NCI-H1930 (cell line): Measurements from ENCODE around the gene PAH.
"Not testable (repeated sequence)": the region's sequence is repeated elsewhere in the genome, so short reads cannot be mapped to it uniquely, and the experiment has no call there.

Experiments
- DNase-seq, 2 experiments: peaks; one replicate each; lab custom pipeline; 2025; lab: John Stamatoyannopoulos, UW

The PAH gene

GRCh38 chr12:102900389-102900788 lies 16.7 kb downstream of the PAH start:
- DNase-seq = no peak

DNA sequence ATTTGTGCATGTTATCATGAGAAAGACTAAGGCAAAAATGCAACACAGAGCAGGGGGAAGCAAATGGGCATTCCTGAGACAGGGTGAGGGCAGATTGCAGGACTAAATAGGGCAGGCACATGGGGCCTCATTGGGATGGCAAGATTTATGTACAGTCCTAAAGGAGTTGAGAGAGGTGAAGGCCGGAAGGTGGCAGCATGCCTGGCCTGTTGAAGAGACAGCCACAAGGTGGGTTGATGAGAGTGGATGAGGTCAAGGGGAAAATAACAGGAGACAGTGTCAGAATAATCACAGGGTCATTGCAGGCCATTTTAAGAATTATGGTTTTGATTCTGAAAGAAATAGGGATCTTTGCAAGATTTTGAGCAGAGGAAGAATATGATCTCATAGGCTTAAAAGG lies 21.0 kb downstream of the PAH start:
- DNase-seq = no peak

GRCh38 chr12:102891756-102892155 lies 25.3 kb downstream of the PAH start:
- DNase-seq = no peak

DNA sequence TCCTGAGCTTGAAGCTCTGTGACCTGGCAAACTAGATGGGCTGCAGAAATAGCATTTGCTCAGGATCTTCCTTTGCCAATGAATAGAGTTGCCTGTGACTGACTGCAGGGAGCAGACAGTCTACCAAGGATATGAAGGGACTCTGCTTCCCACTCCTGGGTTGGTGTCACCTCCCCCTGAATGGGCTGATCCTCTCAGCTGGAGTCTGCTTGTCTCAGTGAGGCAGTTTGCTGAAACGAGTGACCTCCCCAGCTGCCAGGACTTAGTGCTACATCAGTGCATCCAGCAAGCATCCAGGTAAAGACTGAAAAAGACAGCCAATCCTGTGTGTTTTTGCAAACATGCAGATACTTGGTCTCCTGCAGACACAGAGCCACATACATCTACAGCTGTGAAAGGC lies 28.5 kb downstream of the PAH start:
- DNase-seq = no peak

DNA sequence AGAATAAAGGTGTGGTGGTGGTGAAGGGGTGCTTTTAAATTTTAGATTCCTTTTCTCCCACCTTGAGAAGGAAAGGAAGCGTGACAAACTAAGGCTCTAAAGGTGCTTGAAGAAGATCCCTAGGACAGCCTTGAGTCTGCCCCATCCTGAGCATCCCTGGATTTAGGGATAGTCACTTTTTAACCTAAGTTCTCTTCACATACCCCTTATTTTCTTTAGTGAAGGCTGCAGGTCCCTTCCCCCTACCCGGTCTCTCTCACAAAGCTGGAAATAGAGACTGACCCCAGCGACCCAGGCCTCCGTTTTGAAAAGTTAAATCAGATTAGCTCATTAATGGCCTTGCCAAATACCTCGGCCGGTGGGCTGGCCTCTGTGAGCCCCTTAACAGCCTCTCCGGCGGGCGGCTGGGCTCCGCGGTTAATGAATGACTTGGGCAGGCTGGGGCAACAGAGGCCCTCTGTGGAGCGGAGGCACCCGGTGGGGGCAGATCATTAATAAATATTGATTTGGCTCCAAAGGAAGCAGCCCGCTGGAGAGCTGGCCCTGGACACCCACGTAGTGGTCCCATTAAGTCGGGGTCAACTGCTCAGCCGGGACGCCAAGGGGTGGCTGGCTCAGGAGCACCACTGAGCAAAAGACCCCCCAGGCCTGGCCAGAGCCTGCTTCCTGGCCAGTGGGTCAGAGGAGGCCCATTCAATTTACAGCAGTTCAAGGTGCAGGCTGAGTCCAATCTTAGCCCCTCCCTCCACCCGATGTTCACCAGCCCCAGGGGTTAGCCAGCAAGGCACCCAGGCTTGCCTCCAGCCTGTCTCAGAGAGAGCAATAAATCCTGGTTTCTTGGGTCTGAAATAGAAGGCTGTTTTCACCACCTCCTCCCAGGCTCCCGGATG lies 31.8 kb downstream of the PAH start:
- no peak for DNase-seq

DNA sequence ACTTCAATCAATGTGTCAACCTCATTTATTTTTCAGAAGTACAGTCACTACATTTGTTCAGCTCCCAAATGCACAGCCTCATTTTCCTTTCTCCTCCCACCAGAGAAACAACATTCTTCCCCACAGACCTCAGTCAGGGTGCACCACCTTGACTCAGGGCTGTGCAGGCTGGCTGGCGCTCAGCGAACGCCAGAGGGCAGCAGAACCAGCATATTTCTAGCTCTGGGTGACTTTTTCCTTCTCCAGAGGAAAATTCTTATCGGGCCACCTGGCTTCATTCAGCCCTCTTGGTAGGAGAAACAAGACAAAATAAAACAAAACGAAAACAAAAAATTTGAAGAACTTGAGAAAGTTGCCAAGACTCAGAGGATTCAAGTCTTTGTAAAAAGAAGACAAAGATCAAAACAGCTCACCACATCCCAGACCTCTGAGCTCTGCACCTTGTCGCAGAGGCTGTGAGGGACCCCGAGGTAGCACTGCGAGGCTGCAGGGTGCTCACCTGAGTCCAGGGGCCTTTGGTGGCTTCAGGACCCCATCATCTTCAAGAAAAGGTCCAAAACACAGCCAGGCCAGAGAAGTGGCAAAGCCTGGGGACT lies 33.7 kb downstream of the PAH start:
- DNase-seq = peak; percentile 30 to 60

GRCh38 chr12:102880783-102881182 lies 36.3 kb downstream of the PAH start:
- DNase-seq = no peak

DNA sequence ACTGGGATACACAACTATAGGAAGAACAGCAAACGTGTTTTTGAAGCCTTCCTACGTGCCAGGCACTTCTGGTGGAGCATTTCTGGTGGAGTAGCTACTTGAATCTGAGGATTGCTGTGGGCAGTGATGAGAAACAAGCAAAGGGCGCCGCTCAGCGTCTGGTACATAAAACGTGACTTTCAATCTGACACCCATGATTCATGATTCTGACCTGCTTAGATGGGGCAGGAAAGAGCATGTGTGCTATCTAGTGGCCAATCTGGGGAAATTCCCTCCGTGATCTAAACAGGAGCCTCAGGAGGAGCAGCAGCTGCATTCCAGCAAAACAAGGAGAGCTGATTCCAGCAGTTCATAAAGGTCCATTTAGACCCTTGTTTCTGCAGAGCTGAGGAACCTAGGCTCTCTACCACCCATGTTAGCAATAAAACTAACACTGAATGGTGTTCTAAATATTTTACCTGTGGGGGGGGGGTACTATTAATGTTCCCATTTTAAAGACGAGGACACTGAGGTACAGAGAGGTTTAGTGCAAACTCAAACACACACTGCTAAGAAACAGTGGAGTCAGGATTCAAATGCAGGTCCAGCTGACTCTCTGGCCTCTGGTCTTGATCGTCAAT lies 37.8 kb downstream of the PAH start:
- peak; percentile 54 to 70 for DNase-seq

GRCh38 chr12:102876883-102877282 lies 40.2 kb downstream of the PAH start:
- DNase-seq = no peak

DNA sequence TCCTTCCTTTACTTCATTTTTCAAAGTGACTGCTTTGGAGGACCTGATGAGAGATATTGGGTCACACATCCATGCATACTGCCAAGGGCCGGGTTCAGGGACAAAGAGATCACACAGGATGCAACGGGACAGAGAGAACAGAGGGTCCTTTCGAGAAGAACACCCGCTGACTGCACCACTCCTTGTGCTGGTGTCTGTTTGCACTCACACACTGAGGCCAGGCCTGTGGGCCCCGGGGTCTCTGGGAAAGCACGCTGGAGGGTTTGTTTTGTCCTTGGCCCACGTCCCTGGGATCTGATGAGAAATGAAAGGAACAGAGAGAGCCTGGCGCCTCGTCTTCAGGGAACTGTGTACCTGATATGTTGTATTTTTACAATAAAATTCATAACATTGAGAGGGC lies 42.2 kb downstream of the PAH start:
- DNase-seq = no peak

GRCh38 chr12:102873077-102873476 lies 44.0 kb downstream of the PAH start:
- no peak for DNase-seq

GRCh38 chr12:102871014-102871413 lies 46.0 kb downstream of the PAH start:
- DNase-seq = no peak

GRCh38 chr12:102869571-102869970 lies 47.5 kb downstream of the PAH start:
- no peak for DNase-seq

DNA sequence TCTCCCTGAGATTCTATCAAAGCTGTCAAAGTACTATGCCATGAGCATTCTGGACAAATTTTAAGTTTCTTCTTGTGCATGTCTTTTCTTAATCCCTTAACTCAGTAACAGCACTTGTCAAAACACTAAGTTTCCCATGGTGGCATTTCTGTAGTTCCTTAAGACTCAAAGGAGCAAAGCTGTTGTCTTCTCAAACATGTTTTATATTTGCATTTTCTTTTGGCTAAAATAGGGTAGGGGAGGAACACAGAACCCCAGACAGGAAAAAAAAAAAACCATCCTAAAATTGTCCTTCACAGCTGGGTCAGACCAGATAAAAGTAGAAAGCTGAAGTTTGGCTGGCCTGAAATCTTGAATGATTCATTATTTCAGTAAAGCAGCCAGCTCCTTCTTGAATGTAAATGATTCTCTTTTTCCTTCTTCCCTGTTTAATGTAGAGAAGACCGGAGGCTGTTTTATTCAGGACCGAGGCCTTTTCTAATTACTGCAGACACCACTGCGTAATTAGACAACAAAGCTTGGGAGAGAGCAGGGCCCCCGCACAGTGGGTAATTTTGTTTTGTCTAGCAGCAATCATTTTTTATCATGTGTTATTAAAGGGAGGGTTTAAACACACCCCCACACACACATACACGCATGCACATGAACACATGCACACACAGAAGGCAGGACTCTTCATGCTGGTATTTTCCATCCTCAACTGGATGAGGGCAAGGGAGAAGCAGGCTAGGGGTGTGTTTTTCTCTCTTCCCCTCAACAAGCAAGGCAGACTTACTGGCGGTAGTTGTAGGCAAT lies 51.0 kb downstream of the PAH start:
- no peak for DNase-seq

GRCh38 chr12:102862486-102862885 lies 54.6 kb downstream of the PAH start:
- no peak for DNase-seq

DNA sequence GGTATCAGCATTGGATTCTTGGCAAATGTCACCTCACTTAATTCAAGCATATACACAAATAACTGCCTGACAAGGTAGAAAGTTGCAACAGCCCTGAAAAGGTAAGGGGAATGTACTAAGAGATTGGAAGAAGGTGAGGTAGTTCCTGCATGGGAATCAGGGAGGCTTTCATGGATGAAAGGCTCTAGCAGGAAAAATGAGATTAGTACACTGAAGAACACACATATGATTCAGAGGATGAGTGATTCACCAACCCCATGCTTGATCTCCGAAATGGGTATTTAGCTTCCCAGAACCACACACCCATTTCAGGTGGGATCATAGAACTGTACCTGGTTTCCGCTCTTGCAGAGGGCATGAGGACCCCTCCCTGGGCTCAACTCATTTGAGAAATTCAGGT lies 65.8 kb downstream of the PAH start:
- no peak for DNase-seq

DNA sequence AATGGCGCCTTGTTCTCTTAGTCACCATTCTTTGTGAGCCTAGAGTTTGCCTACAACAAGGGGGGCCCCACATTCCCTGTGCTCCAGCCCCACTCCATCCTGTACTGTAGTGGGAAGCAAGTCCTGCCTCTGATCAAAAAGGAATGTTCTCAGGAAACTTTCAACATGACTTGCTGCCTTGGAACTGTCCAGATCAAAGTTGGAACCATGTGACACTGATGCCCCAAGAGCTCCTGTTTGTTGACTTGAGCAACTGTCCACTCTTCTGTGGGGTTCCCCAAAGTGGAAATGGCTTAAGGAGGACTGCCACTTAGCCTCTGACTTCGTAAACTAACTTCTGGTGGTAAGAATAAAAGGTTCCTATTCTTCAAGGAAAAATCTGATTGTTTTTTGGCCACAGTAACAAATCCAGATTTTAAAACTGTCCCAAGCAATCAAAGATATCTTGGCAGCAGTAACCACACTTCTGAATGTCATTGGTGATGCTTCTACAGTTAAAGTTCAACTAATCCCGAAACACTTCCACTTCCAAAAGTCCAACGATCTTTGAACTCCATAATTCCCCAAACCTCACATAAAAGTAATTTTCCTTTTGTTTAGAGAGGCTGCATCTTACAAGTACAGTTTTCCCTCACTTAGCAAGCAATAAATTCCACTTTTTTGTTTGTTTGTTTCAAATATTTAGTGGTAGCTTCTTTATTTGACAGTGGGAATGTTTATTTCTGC lies 67.2 kb downstream of the PAH start:
- no peak for DNase-seq

- no peak for DNase-seq
These were observed 68.2 kb downstream of the PAH start for GRCh38 chr12:102848832-102849231.

DNA sequence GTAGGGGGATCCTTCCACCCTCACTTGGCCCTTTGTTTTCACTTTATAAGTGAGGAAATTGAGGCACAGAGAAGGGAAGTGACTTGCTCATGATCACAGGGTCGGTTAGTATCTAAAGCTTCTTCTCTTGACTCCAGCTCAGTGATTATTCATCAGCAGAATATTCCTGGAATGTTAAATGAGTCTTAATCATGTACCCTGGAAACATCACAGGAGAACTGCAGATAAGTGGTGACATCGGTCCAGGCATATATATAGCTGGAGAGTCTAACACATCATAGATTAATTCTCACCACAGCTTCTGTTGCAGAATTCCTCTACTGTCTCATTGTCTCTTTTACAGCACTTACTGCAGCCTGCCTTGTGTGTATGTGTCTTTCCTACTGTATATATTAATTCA lies 69.9 kb downstream of the PAH start:
- no peak for DNase-seq

DNA sequence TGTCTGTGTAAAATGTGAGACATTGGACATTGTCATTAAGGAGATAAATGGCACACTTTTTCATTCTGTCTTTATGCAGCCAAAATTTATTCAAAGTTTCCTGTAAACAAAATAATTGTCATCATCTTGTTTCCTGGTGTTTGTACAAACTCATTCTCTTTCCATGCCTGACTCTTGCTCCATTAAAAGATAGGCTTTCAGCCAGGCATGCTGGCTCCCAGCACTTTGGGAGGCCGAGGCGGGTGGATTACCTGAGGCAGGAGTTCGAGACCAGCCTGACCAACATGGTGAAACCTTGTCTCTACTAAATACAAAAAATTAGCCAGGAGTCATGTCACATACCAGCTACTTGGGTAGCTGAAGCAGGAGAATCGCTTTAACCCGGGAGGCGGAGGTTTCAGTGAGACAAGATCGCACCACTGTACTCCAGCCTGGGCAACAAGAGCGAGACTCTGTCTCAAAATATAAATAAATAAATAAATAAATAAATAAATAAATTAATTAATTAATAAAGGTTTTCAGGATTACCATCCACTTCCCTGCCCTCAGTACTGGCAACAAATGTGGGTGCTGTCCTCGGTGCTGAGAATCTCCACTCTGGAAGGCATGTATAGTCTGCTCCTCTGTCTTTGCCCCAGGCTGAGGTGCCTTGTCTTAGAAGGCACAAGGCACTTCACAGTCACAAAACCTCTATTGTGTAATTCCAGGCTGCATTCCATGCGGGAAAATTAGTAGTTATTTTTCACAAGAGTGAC lies 83.2 kb downstream of the PAH start:
- no peak for DNase-seq

- not testable (repeated sequence) for DNase-seq
These were observed 84.2 kb downstream of the PAH start for GRCh38 chr12:102832826-102833225.
